ENCODE measurements around the gene SP7. TPM values are rescaled to one million over a fixed set of nuclear protein-coding genes. Genes with fewer than 3 reads are reported as not detected.

SP7 gene
- total RNA-seq, 1 experiment from 2014 or later, result not detected

DNA sequence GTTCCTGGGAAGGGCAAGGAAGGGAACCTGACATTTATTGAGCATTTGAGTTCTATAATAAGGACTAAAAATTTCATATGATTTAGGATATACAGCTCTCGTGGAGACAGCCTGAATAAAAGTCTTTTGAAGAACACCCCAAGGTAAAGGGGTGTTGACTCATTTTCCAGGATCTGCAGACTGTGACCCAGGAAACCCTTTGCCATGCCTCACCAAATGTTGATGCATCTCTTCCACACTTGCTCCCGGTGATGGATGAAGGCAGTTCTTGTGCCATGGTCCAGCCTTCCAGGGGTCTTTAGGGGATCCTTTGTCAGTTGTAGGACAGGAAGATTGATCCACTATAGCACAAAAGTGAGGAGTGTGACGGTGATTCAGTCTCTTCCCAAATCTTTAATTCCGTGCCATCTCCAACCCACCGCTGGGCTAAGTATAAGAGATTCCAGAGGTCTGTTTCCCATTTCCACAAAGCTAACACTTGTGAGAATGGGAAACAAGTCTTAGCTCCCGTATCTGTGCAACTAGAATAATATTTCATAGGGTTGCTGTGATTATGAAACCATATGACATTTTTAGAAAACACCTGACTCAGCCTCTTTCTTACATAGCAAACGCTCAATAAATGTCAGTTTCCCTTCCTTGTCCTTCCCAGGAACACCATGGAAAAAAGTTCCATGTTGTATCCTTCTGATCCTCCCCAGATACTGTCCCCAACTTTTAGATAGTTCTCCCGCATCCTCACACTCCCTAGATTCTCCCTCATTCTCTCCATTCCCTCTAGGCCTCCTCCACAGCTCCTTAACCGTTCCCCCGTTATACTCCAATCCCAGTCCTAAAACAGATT, 15.6 kb downstream of the SP7 start:
- no peak overlapping the region for H2BK15ac ChIP-seq (ENCODE audit: low read depth, low read length)
- no CpG with 5 or more reads among the region's 10 CpGs for WGBS (ENCODE audit: extremely low coverage, insufficient read length, low lambda C conversion rate)
- H4K8ac ChIP-seq (replicated peaks; ENCODE audit: insufficient read length, low read depth, low read length), result no peak overlapping the region
- H3K79me2 ChIP-seq (ENCODE audit: insufficient read depth, low read length), result no peaks in the 10 kb centered on the region
- H4K5ac ChIP-seq (ENCODE audit: insufficient read length, low read depth, low read length), result no peak overlapping the region
- no peak overlapping the region for H3K4ac ChIP-seq (ENCODE audit: low read depth, low read length)
- H3K56ac ChIP-seq (ENCODE audit: insufficient read length, low read depth, low read length), result no peak overlapping the region
- H3K4me2 ChIP-seq (ENCODE audit: insufficient read depth, insufficient read length, low read length), result peak overlapping the region; percentile 89
- no peak overlapping the region for H2BK5ac ChIP-seq (ENCODE audit: insufficient read length, low read length)
- Mint-ChIP-seq H3K4me3 (peak overlapping the region; percentile 96), H3K27ac (peak overlapping the region; percentile 99 to 100 (median 99); a peak in 6 of 7 replicates), H3K9me3 (no peaks in the 10 kb centered on the region), H3K4me1 (peaks cover 20 to 22% of the 10 kb centered on the region in 2 experiments), H3K27me3 (ENCODE audit: low read depth) (peaks cover 32% of the 10 kb centered on the region), H3K36me3 (ENCODE audit: insufficient read depth in 1 of 3, low read depth in 3 of 3) (peaks cover 8 to 30% (median 28%) of the 10 kb centered on the region in 3 experiments)
- no peaks in the 10 kb centered on the region for H3K9me3 ChIP-seq (ENCODE audit: control insufficient read depth, low read depth, low read length)
- H3K23me2 ChIP-seq (ENCODE audit: insufficient read length, low read depth, low read length, poor library complexity, severe bottlenecking), result peaks cover 16% of the 10 kb centered on the region
- H3K9ac ChIP-seq (ENCODE audit: extremely low read depth, insufficient read length, low read length), result peak overlapping the region; percentile 72
- H3K27ac ChIP-seq (ENCODE audit: insufficient read length, low read depth, low read length), result no peak overlapping the region
- no peak overlapping the region for H2BK20ac ChIP-seq (ENCODE audit: low read depth, low read length, poor library complexity, severe bottlenecking)
- no peak overlapping the region for H4K91ac ChIP-seq (ENCODE audit: insufficient read length, low read depth, low read length)
- no peak overlapping the region for H3K18ac ChIP-seq (ENCODE audit: insufficient read length, low read depth, low read length)
- no peak overlapping the region for H3K14ac ChIP-seq (ENCODE audit: insufficient read depth, low read length)
- DNase-seq, result no peak
- H3K23ac ChIP-seq (ENCODE audit: insufficient read length, low read depth, low read length), result no peak overlapping the region
- H4K20me1 ChIP-seq (ENCODE audit: control insufficient read depth, insufficient read depth, insufficient read length), result no peaks in the 10 kb centered on the region
- H2AFZ ChIP-seq (ENCODE audit: low read length), result no peak overlapping the region
- H3T11ph ChIP-seq (ENCODE audit: low read length), result no peak overlapping the region
- no peak overlapping the region for H2BK120ac ChIP-seq (ENCODE audit: low read depth, low read length, poor library complexity, severe bottlenecking)
- no peaks in the 10 kb centered on the region for H3K4me1 ChIP-seq (ENCODE audit: insufficient read depth, low read length)
- H2BK12ac ChIP-seq (ENCODE audit: insufficient read length, low read depth, low read length), result no peak overlapping the region
- no peaks in the 10 kb centered on the region for H3K27me3 ChIP-seq (ENCODE audit: insufficient read depth, low read length)
- TF ChIP-seq, protein P1, sequence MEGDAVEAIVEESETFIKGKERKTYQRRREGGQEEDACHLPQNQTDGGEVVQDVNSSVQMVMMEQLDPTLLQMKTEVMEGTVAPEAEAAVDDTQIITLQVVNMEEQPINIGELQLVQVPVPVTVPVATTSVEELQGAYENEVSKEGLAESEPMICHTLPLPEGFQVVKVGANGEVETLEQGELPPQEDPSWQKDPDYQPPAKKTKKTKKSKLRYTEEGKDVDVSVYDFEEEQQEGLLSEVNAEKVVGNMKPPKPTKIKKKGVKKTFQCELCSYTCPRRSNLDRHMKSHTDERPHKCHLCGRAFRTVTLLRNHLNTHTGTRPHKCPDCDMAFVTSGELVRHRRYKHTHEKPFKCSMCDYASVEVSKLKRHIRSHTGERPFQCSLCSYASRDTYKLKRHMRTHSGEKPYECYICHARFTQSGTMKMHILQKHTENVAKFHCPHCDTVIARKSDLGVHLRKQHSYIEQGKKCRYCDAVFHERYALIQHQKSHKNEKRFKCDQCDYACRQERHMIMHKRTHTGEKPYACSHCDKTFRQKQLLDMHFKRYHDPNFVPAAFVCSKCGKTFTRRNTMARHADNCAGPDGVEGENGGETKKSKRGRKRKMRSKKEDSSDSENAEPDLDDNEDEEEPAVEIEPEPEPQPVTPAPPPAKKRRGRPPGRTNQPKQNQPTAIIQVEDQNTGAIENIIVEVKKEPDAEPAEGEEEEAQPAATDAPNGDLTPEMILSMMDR (conservative IDR thresholded peaks at IDR 0.05), result no peak
- H2AK5ac ChIP-seq (ENCODE audit: insufficient read length, low read length), result no peak overlapping the region
- H3K79me1 ChIP-seq (ENCODE audit: insufficient read depth, low read depth, low read length, poor library complexity, severe bottlenecking), result no peaks in the 10 kb centered on the region
